ENCODE results near the gene HPX.

DNA sequence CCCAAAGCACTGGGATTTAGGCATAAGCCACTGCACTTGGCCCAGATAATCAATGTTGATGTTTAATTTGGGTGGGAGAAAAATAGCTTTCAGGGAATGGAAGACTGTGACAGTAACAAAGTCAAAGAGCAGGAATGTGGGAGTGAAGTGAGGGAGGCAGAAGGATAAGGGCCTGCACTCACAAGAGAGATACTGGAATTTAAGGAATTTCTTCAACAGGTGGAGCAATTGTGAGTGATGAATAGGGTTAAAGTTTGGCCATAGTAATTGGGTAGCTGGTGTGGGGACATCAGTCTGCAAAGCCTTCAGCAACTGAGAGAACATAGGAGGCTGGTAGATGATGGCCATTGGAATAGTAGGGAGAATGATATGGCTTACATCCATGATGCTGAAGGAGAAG lies 13.3 kb downstream of the HPX start:
- TF ChIP-seq CTCF (IDR thresholded peaks at IDR 0.05; ENCODE audit: insufficient read depth, low read depth, low read length) (no peak), EZH2 (IDR thresholded peaks at IDR 0.05; ENCODE audit: insufficient read depth, low read length) (no peak)

Data from astrocyte (in vitro differentiated cells and primary cell).